MCF 10A (cell line): ENCODE data around the gene RILP. TPM values are rescaled to one million over a fixed set of nuclear protein-coding genes. Genes with fewer than 3 reads are reported as not detected.

Source experiments
- BruUV-seq: library from RNA; stranded (reverse); fragments of 400-500 nt; replicated peaks from 2 replicates; lab custom pipeline; 2021; lab: Mats Ljungman, UMichigan
- CTCF ChIA-PET: fragments of 300-600 bp; sonication (Branson Sonifier 250); formaldehyde crosslinking; extraction: SDS; loops from one replicate; lab custom pipeline; 2021; ENCODE audit warnings: antibody characterized with exemption, inconsistent platforms; lab: Yijun Ruan, JAX
- POLR2A ChIA-PET: fragments of 300-600, 350-650 bp; sonication (Branson Sonifier 250); formaldehyde crosslinking; extraction: SDS; loops from one replicate; lab custom pipeline; 2020; ENCODE audit warnings: antibody characterized with exemption, inconsistent platforms; lab: Yijun Ruan, JAX
- DNase-seq: peaks from one replicate; pipeline ENCODE4 v3.0.0-alpha.2; 2018; ENCODE audit not compliant: unreplicated experiment
- H3K27ac Mint-ChIP-seq: one replicate; pipeline ENCODE4 v1.8.0; 2022; ENCODE audit warnings: mild to moderate bottlenecking, low read depth, mixed read lengths; ENCODE audit not compliant: unreplicated experiment
- H3K27me3 Mint-ChIP-seq: one replicate; pipeline ENCODE4 v1.8.0; 2022; ENCODE audit warnings: mixed read lengths; ENCODE audit not compliant: insufficient read depth, unreplicated experiment
- H3K36me3 Mint-ChIP-seq: one replicate; pipeline ENCODE4 v1.8.0; 2022; ENCODE audit warnings: mild to moderate bottlenecking, moderate library complexity, mixed read lengths; ENCODE audit not compliant: insufficient read depth, unreplicated experiment
- H3K4me1 Mint-ChIP-seq: one replicate; pipeline ENCODE4 v1.8.0; 2022; ENCODE audit warnings: mixed read lengths; ENCODE audit not compliant: insufficient read depth, unreplicated experiment
- H3K4me3 Mint-ChIP-seq: one replicate; pipeline ENCODE4 v1.8.0; 2022; ENCODE audit warnings: mild to moderate bottlenecking, moderate library complexity, mixed read lengths; ENCODE audit not compliant: unreplicated experiment
- H3K9me3 Mint-ChIP-seq: one replicate; pipeline ENCODE4 v1.8.0; 2022; ENCODE audit warnings: mixed read lengths; ENCODE audit not compliant: unreplicated experiment
- intact Hi-C: fragments of 100-400 bp; cut with micrococcal nuclease; formaldehyde crosslinking; loops from 2 replicates; pipeline ENCODE4 v1.14.1; 2022
- total RNA-seq: library from RNA; stranded (reverse); gene quantifications from 2 replicates; pipeline ENCODE4 v1.2.3, GENCODE V29; 2022
- TF ChIP-seq, protein P1 (sequence below): fragments of 200-600 bp; IDR thresholded peaks from one replicate; pipeline ENCODE4 v1.8.0; 2022; ENCODE audit warnings: antibody characterized with exemption, mild to moderate bottlenecking; ENCODE audit not compliant: unreplicated experiment

Gene RILP
- total RNA-seq, 1 experiment from 2014 or later, result 2.6 TPM

- H3K4me3 Mint-ChIP-seq, result no peak within 1 kb of the TSS
- H3K4me1 Mint-ChIP-seq, result peaks cover 8% of the 10 kb centered on the region
- ChIA-PET CTCF (interaction anchor here (0.6 to 1.9 kb wide), 6 partner anchors 9 to 97 kb away, joined by 3 to 7 read pairs (median 3); no protein-coding TSS in a partner anchor), POLR2A (interaction anchor here (0.6 to 1.0 kb wide), 2 partner anchors 16 to 71 kb away, joined by 3 to 4 read pairs; no protein-coding TSS in a partner anchor)
- H3K9me3 Mint-ChIP-seq, result no peaks in the 10 kb centered on the region
- intact Hi-C loops, result no loop called here
- TF ChIP-seq, protein P1, sequence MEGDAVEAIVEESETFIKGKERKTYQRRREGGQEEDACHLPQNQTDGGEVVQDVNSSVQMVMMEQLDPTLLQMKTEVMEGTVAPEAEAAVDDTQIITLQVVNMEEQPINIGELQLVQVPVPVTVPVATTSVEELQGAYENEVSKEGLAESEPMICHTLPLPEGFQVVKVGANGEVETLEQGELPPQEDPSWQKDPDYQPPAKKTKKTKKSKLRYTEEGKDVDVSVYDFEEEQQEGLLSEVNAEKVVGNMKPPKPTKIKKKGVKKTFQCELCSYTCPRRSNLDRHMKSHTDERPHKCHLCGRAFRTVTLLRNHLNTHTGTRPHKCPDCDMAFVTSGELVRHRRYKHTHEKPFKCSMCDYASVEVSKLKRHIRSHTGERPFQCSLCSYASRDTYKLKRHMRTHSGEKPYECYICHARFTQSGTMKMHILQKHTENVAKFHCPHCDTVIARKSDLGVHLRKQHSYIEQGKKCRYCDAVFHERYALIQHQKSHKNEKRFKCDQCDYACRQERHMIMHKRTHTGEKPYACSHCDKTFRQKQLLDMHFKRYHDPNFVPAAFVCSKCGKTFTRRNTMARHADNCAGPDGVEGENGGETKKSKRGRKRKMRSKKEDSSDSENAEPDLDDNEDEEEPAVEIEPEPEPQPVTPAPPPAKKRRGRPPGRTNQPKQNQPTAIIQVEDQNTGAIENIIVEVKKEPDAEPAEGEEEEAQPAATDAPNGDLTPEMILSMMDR, result no peak
- no peak for DNase-seq
- H3K27me3 Mint-ChIP-seq, result no peaks in the 10 kb centered on the region
- no peak within 1 kb of the TSS for H3K27ac Mint-ChIP-seq
- BruUV-seq, result no TSS peak
- peaks cover 6% of the 10 kb centered on the region for H3K36me3 Mint-ChIP-seq
These were observed 4.2 kb downstream of the RILP start, which contains the start of gene SCARF1 for GRCh38 chr17:1645207-1646171. SCARF1 (minus strand) TSS chr17:1645732; CDS start chr17:1645697, 35 bp downstream.

- H3K27ac Mint-ChIP-seq, result no peak overlapping the region
- ChIA-PET POLR2A (interaction anchor here (1.0 kb wide), 1 partner anchor 72 kb away, joined by 4 read pairs; no protein-coding TSS in a partner anchor), CTCF (interaction anchor here (0.6 to 1.2 kb wide), 2 partner anchors 15 to 69 kb away, joined by 3 read pairs; no protein-coding TSS in a partner anchor)
- H3K9me3 Mint-ChIP-seq, result no peaks in the 10 kb centered on the region
- no peaks in the 10 kb centered on the region for H3K36me3 Mint-ChIP-seq
- TF ChIP-seq, protein P1, result no peak
- intact Hi-C loops, result no loop called here
- BruUV-seq, result no TSS peak
- H3K4me3 Mint-ChIP-seq, result peak overlapping the region; percentile 60
- peaks cover 8% of the 10 kb centered on the region for H3K4me1 Mint-ChIP-seq
- peak; percentile 30 for DNase-seq
- no peaks in the 10 kb centered on the region for H3K27me3 Mint-ChIP-seq
These were observed 5.0 kb downstream of the RILP start for GRCh38 chr17:1644493-1645206.

GRCh38 chr17:1643999-1644492 lies 5.6 kb downstream of the RILP start:
- ChIA-PET POLR2A (interaction anchor here (0.6 to 1.0 kb wide), 2 partner anchors 48 to 72 kb away, joined by 4 to 6 read pairs; no protein-coding TSS in a partner anchor), CTCF (interaction anchor here (1.2 kb wide), 1 partner anchor 14 kb away, joined by 3 read pairs; no protein-coding TSS in a partner anchor)
- TF ChIP-seq, protein P1, result no peak
- H3K4me3 Mint-ChIP-seq, result peak overlapping the region; percentile 60
- no peaks in the 10 kb centered on the region for H3K27me3 Mint-ChIP-seq
- H3K9me3 Mint-ChIP-seq, result no peaks in the 10 kb centered on the region
- H3K36me3 Mint-ChIP-seq, result no peaks in the 10 kb centered on the region
- intact Hi-C loops, result no loop called here
- H3K27ac Mint-ChIP-seq, result no peak overlapping the region
- BruUV-seq, result no TSS peak
- DNase-seq, result no peak
- H3K4me1 Mint-ChIP-seq, result peaks cover 8% of the 10 kb centered on the region
